Upper lobe of right lung (tissue), 1 donor: ENCODE measurements around the gene MAML1. TPM values are rescaled to one million over a fixed set of nuclear protein-coding genes. Genes with fewer than 3 reads are reported as not detected.

Source experiments
- ATAC-seq: fragments of 200-7000 bp; cut with Tn5 transposase; one replicate; pipeline ENCODE4 v1.9.1; 2020; ENCODE audit warnings: mild to moderate bottlenecking, moderate library complexity
- DNase-seq: peaks from one replicate; pipeline ENCODE4 v3.0.0-alpha.2; 2020
- H3K27ac ChIP-seq: fragments of 200-600 bp; one replicate; pipeline ENCODE4 v1.8.0; 2022
- H3K27me3 ChIP-seq: fragments of 200-600 bp; one replicate; pipeline ENCODE4 v1.8.0; 2022; ENCODE audit warnings: mild to moderate bottlenecking
- H3K36me3 ChIP-seq: fragments of 200-600 bp; one replicate; pipeline ENCODE4 v1.8.0; 2022
- H3K4me1 ChIP-seq: fragments of 200-600 bp; one replicate; pipeline ENCODE4 v1.8.0; 2022
- H3K4me3 ChIP-seq: fragments of 200-600 bp; one replicate; pipeline ENCODE4 v1.8.0; 2022; ENCODE audit warnings: mild to moderate bottlenecking
- H3K9me3 ChIP-seq: fragments of 200-600 bp; one replicate; pipeline ENCODE4 v1.8.0; 2022
- CTCF ChIP-seq: fragments of 200-600 bp; IDR thresholded peaks from one replicate; pipeline ENCODE4 v1.8.0; 2022; ENCODE audit warnings: antibody characterized with exemption
- intact Hi-C: fragments of 100-400 bp; cut with DNase I; formaldehyde crosslinking; loops from one replicate; pipeline ENCODE4 v1.11.0; 2022
- total RNA-seq: library from RNA; stranded (reverse); fragmentation: NEBNext Ultra II Directional; extraction: Animal tissue kit (Norgen Biotek cat#: 25700); gene quantifications from one replicate; pipeline ENCODE4 v1.2.1, GENCODE V29; 2021
- donor health status: DM: no; HTN: yes; CAD: no; lungs with severe emphysema.

MAML1 gene
- total RNA-seq, 1 donor from 2014 or later, result 24.4 TPM

- H3K36me3 ChIP-seq, result peaks cover 97% of the 10 kb centered on the region
- H3K27ac ChIP-seq, result no peak overlapping the region
- ATAC-seq, result peak; percentile 16
- H3K27me3 ChIP-seq, result no peaks in the 10 kb centered on the region
- no peak for TF ChIP-seq CTCF
- no peaks in the 10 kb centered on the region for H3K9me3 ChIP-seq
- H3K4me1 ChIP-seq, result no peaks in the 10 kb centered on the region
- intact Hi-C loops, result no loop called here
- H3K4me3 ChIP-seq, result no peak overlapping the region
- no peak for DNase-seq
Measured at GRCh38 chr5:179772351-179772750, 39.7 kb downstream of the MAML1 start.

- Histone ChIP-seq H3K27me3 (no peaks in the 10 kb centered on the region), H3K27ac (no peak overlapping the region), H3K4me3 (no peak overlapping the region), H3K4me1 (no peaks in the 10 kb centered on the region), H3K9me3 (no peaks in the 10 kb centered on the region), H3K36me3 (peaks cover 95% of the 10 kb centered on the region)
- no peak for TF ChIP-seq CTCF
- intact Hi-C loops, result no loop called here
- DNase-seq (no peak), ATAC-seq (no peak)
Measured at GRCh38 chr5:179773686-179774040, 41.0 kb downstream of the MAML1 start.

- ATAC-seq (peak; percentile 13), DNase-seq (no peak)
- H3K27ac ChIP-seq, result no peak overlapping the region
- intact Hi-C loops, result no loop called here
- H3K36me3 ChIP-seq, result peaks cover 87% of the 10 kb centered on the region
- no peak overlapping the region for H3K4me3 ChIP-seq
- H3K4me1 ChIP-seq, result no peaks in the 10 kb centered on the region
- TF ChIP-seq CTCF, result no peak
- no peaks in the 10 kb centered on the region for H3K27me3 ChIP-seq
- H3K9me3 ChIP-seq, result no peaks in the 10 kb centered on the region
Measured at GRCh38 chr5:179774442-179774841, 41.8 kb downstream of the MAML1 start.

GRCh38 chr5:179776411-179776938 is 43.9 kb downstream of the MAML1 start:
- H3K4me1 ChIP-seq, result peaks cover 5% of the 10 kb centered on the region
- H3K27ac ChIP-seq, result no peak overlapping the region
- peaks cover 67% of the 10 kb centered on the region for H3K36me3 ChIP-seq
- H3K9me3 ChIP-seq, result no peaks in the 10 kb centered on the region
- no peak overlapping the region for H3K4me3 ChIP-seq
- intact Hi-C loops, result no loop called here
- DNase-seq (no peak), ATAC-seq (peak; percentile 8)
- no peaks in the 10 kb centered on the region for H3K27me3 ChIP-seq
- no peak for TF ChIP-seq CTCF

- DNase-seq (no peak), ATAC-seq (no peak)
- H3K4me3 ChIP-seq, result no peak overlapping the region
- no peaks in the 10 kb centered on the region for H3K9me3 ChIP-seq
- intact Hi-C loops, result no loop called here
- H3K36me3 ChIP-seq, result peaks cover 57% of the 10 kb centered on the region
- peaks cover 5% of the 10 kb centered on the region for H3K4me1 ChIP-seq
- no peaks in the 10 kb centered on the region for H3K27me3 ChIP-seq
- no peak for TF ChIP-seq CTCF
- no peak overlapping the region for H3K27ac ChIP-seq
Measured at GRCh38 chr5:179777456-179777855, 44.8 kb downstream of the MAML1 start.

GRCh38 chr5:179777909-179778308 is 45.3 kb downstream of the MAML1 start:
- TF ChIP-seq CTCF, result no peak
- no peaks in the 10 kb centered on the region for H3K27me3 ChIP-seq
- no peak overlapping the region for H3K4me3 ChIP-seq
- peaks cover 52% of the 10 kb centered on the region for H3K36me3 ChIP-seq
- intact Hi-C loops, result no loop called here
- ATAC-seq (peak; percentile 64), DNase-seq (no peak)
- H3K9me3 ChIP-seq, result no peaks in the 10 kb centered on the region
- peaks cover 5% of the 10 kb centered on the region for H3K4me1 ChIP-seq
- H3K27ac ChIP-seq, result no peak overlapping the region
